ENCODE results near the gene LBH. TPM values are rescaled to one million over a fixed set of nuclear protein-coding genes. Genes with fewer than 3 reads are reported as not detected.

The LBH gene
- total RNA-seq, 3 donors from 2014 or later, result 102 to 143 (median 119) TPM

- Mint-ChIP-seq H3K4me3 (no peak overlapping the region), H3K36me3 (ENCODE audit: insufficient read depth) (no peaks in the 10 kb centered on the region), H3K9me3 (no peaks in the 10 kb centered on the region), H3K4me1 (ENCODE audit: low read depth) (peaks cover 18% of the 10 kb centered on the region), H3K27me3 (ENCODE audit: low read depth) (no peaks in the 10 kb centered on the region)
- ATAC-seq, result no peak
- no peak for DNase-seq
Measured at GRCh38 chr2:30205456-30205855, 25.9 kb upstream of the LBH start.

GRCh38 chr2:30206461-30207430, 24.6 kb upstream of the LBH start:
- no peaks in the 10 kb centered on the region for H3K9me3 Mint-ChIP-seq
- ATAC-seq (no peak), DNase-seq (no peak)
- peaks cover 18% of the 10 kb centered on the region for H3K4me1 Mint-ChIP-seq (ENCODE audit: low read depth)
- H3K27me3 Mint-ChIP-seq (ENCODE audit: low read depth), result no peaks in the 10 kb centered on the region
- no peak overlapping the region for H3K4me3 Mint-ChIP-seq
- H3K36me3 Mint-ChIP-seq (ENCODE audit: insufficient read depth), result no peaks in the 10 kb centered on the region

GRCh38 chr2:30208453-30208852, 22.9 kb upstream of the LBH start:
- H3K4me3 Mint-ChIP-seq, result no peak overlapping the region
- H3K4me1 Mint-ChIP-seq (ENCODE audit: low read depth), result peaks cover 18% of the 10 kb centered on the region
- no peaks in the 10 kb centered on the region for H3K36me3 Mint-ChIP-seq (ENCODE audit: insufficient read depth)
- no peaks in the 10 kb centered on the region for H3K27me3 Mint-ChIP-seq (ENCODE audit: low read depth)
- DNase-seq (peak; percentile 33), ATAC-seq (peak; percentile 56 to 60)
- H3K9me3 Mint-ChIP-seq, result no peaks in the 10 kb centered on the region

GRCh38 chr2:30209227-30209626, 22.1 kb upstream of the LBH start:
- Mint-ChIP-seq H3K9me3 (no peaks in the 10 kb centered on the region), H3K4me1 (ENCODE audit: low read depth) (peaks cover 18% of the 10 kb centered on the region), H3K4me3 (no peak overlapping the region), H3K27me3 (ENCODE audit: low read depth) (no peaks in the 10 kb centered on the region), H3K36me3 (ENCODE audit: insufficient read depth) (no peaks in the 10 kb centered on the region)
- peak; percentile 40 to 48 for ATAC-seq
- DNase-seq, result no peak

GRCh38 chr2:30213326-30213725, 18.0 kb upstream of the LBH start:
- Mint-ChIP-seq H3K4me3 (no peak overlapping the region), H3K27me3 (ENCODE audit: low read depth) (no peaks in the 10 kb centered on the region)
- DNase-seq, result no peak

GRCh38 chr2:30213907-30214463, 17.3 kb upstream of the LBH start:
- no peak for DNase-seq
- Mint-ChIP-seq H3K4me3 (no peak overlapping the region), H3K27me3 (ENCODE audit: low read depth) (no peaks in the 10 kb centered on the region), H3K4me1 (ENCODE audit: low read depth) (peaks cover 22% of the 10 kb centered on the region), H3K9me3 (no peaks in the 10 kb centered on the region), H3K36me3 (ENCODE audit: insufficient read depth) (no peaks in the 10 kb centered on the region)
- no peak for ATAC-seq

More at GRCh38 chr2:30213326-30213725, 18.0 kb upstream of the LBH start:
- Mint-ChIP-seq H3K9me3 (no peaks in the 10 kb centered on the region), H3K4me1 (ENCODE audit: low read depth) (peaks cover 26% of the 10 kb centered on the region), H3K36me3 (ENCODE audit: insufficient read depth) (no peaks in the 10 kb centered on the region)
- ATAC-seq, result no peak

- Mint-ChIP-seq H3K36me3 (ENCODE audit: insufficient read depth) (no peaks in the 10 kb centered on the region), H3K9me3 (no peaks in the 10 kb centered on the region)
- peak; percentile 63 to 66 for ATAC-seq
Measured at GRCh38 chr2:30216157-30216556, 15.2 kb upstream of the LBH start.

GRCh38 chr2:30217644-30218337, 13.5 kb upstream of the LBH start:
- H3K36me3 Mint-ChIP-seq (ENCODE audit: insufficient read depth), result no peaks in the 10 kb centered on the region
- ATAC-seq, result peak in 1 of 2 donors; percentile 22
- no peaks in the 10 kb centered on the region for H3K27me3 Mint-ChIP-seq (ENCODE audit: low read depth)
- no peak for DNase-seq
- no peak overlapping the region for H3K4me3 Mint-ChIP-seq
- H3K4me1 Mint-ChIP-seq (ENCODE audit: low read depth), result peaks cover 28% of the 10 kb centered on the region
- H3K9me3 Mint-ChIP-seq, result no peaks in the 10 kb centered on the region

More at GRCh38 chr2:30216157-30216556, 15.2 kb upstream of the LBH start:
- H3K27me3 Mint-ChIP-seq (ENCODE audit: low read depth), result no peaks in the 10 kb centered on the region
- no peak for DNase-seq
- no peak overlapping the region for H3K4me3 Mint-ChIP-seq
- peaks cover 12% of the 10 kb centered on the region for H3K4me1 Mint-ChIP-seq (ENCODE audit: low read depth)

- H3K4me1 Mint-ChIP-seq (ENCODE audit: low read depth), result peaks cover 34% of the 10 kb centered on the region
- H3K9me3 Mint-ChIP-seq, result no peaks in the 10 kb centered on the region
Measured at GRCh38 chr2:30218338-30218713, 13.0 kb upstream of the LBH start.

GRCh38 chr2:30218814-30219213, 12.5 kb upstream of the LBH start:
- Mint-ChIP-seq H3K36me3 (ENCODE audit: insufficient read depth) (no peaks in the 10 kb centered on the region), H3K27me3 (ENCODE audit: low read depth) (no peaks in the 10 kb centered on the region), H3K4me3 (no peak overlapping the region), H3K9me3 (no peaks in the 10 kb centered on the region), H3K4me1 (ENCODE audit: low read depth) (peaks cover 39% of the 10 kb centered on the region)
- ATAC-seq (no peak), DNase-seq (no peak)

More at GRCh38 chr2:30218338-30218713, 13.0 kb upstream of the LBH start:
- no peaks in the 10 kb centered on the region for H3K27me3 Mint-ChIP-seq (ENCODE audit: low read depth)
- ATAC-seq (no peak), DNase-seq (no peak)
- H3K36me3 Mint-ChIP-seq (ENCODE audit: insufficient read depth), result no peaks in the 10 kb centered on the region
- H3K4me3 Mint-ChIP-seq, result no peak overlapping the region

GRCh38 chr2:30219886-30220875, 11.2 kb upstream of the LBH start:
- ATAC-seq (no peak), DNase-seq (no peak)
- peaks cover 50% of the 10 kb centered on the region for H3K4me1 Mint-ChIP-seq (ENCODE audit: low read depth)
- no peaks in the 10 kb centered on the region for H3K36me3 Mint-ChIP-seq (ENCODE audit: insufficient read depth)
- no peaks in the 10 kb centered on the region for H3K9me3 Mint-ChIP-seq
- no peaks in the 10 kb centered on the region for H3K27me3 Mint-ChIP-seq (ENCODE audit: low read depth)
- no peak overlapping the region for H3K4me3 Mint-ChIP-seq

- Mint-ChIP-seq H3K27me3 (ENCODE audit: low read depth) (no peaks in the 10 kb centered on the region), H3K4me1 (ENCODE audit: low read depth) (peaks cover 60% of the 10 kb centered on the region)
- no peak for ATAC-seq
Measured at GRCh38 chr2:30221531-30221930, 9.8 kb upstream of the LBH start.

GRCh38 chr2:30222031-30222430, 9.3 kb upstream of the LBH start:
- Mint-ChIP-seq H3K27me3 (ENCODE audit: low read depth) (no peaks in the 10 kb centered on the region), H3K9me3 (no peaks in the 10 kb centered on the region), H3K36me3 (ENCODE audit: insufficient read depth) (no peaks in the 10 kb centered on the region), H3K4me1 (ENCODE audit: low read depth) (peaks cover 65% of the 10 kb centered on the region), H3K4me3 (no peak overlapping the region)
- DNase-seq, result no peak
- no peak for ATAC-seq

More at GRCh38 chr2:30221531-30221930, 9.8 kb upstream of the LBH start:
- no peaks in the 10 kb centered on the region for H3K36me3 Mint-ChIP-seq (ENCODE audit: insufficient read depth)
- no peak for DNase-seq
- H3K4me3 Mint-ChIP-seq, result no peak overlapping the region
- no peaks in the 10 kb centered on the region for H3K9me3 Mint-ChIP-seq

Measured in activated T-cell treated with anti-CD3 and anti-CD28 coated beads, Interleukin-2, amount 50 U/mL, for 4 hours (primary cell).